PFSK-1 (cell line): ENCODE measurements around the gene ATN1.

Experiments
- POLR2AphosphoS5 ChIP-seq: IDR thresholded peaks from 2 replicates; pipeline ENCODE4 v1.6.1; 2012; ENCODE audit warnings: low read depth, mild to moderate bottlenecking, control low read depth, low read length, moderate library complexity
- REST ChIP-seq, 2 experiments: IDR thresholded peaks; 2 replicates each; pipeline versions ENCODE4 v1.6.1 to v1.8.0; 2011 to 2012; ENCODE audit warnings: low read depth in 2 of 2, low read length in 2 of 2, control low read depth in 1 of 2, inconsistent platforms in 1 of 2, mild to moderate bottlenecking in 1 of 2, moderate library complexity in 1 of 2; ENCODE audit not compliant: insufficient read depth in 1 of 2
- TAF1 ChIP-seq: IDR thresholded peaks from 2 replicates; pipeline ENCODE4 v1.6.1; 2012; ENCODE audit warnings: low read length, control low read depth, borderline replicate concordance; ENCODE audit not compliant: insufficient read depth

- TF ChIP-seq REST (IDR thresholded peaks at IDR 0.05; ENCODE audit: insufficient read depth in 1 of 2, low read depth in 2 of 2, low read length in 2 of 2) (no peak), POLR2AphosphoS5 (no peak), TAF1 (no peak)
Observed at GRCh38 chr12:6921996-6922946, 5.5 kb upstream of the ATN1 start.
